Activated CD8-positive, alpha-beta T cell treated with anti-CD3 and anti-CD28 coated beads for 36 hours (primary cell): ENCODE data around the gene THRB. TPM values are rescaled to one million over a fixed set of nuclear protein-coding genes. Genes with fewer than 3 reads are reported as not detected.

Experiments used
- ATAC-seq: fragments of 200-7000 bp; cut with Tn5 transposase; one replicate; pipeline ENCODE4 v1.10.0; 2021; ENCODE audit warnings: mild to moderate bottlenecking, moderate library complexity
- CTCF ChIA-PET: fragments of 350-600 bp; sonication (Branson Sonifier 250); formaldehyde crosslinking; loops from one replicate; lab custom pipeline; 2021; ENCODE audit warnings: antibody characterized with exemption; lab: Charles Lee
- POLR2A ChIA-PET: fragments of 350-600 bp; sonication (Branson Sonifier 250); formaldehyde crosslinking; loops from one replicate; lab custom pipeline; 2021; ENCODE audit warnings: antibody characterized with exemption; lab: Charles Lee
- DNase-seq: peaks from one replicate; pipeline ENCODE4 v3.0.0-alpha.2; 2020
- H3K27ac Mint-ChIP-seq: one replicate; pipeline ENCODE4 v1.8.0; 2021; ENCODE audit warnings: mild to moderate bottlenecking, mixed read lengths
- H3K27me3 Mint-ChIP-seq: one replicate; pipeline ENCODE4 v1.8.0; 2021; ENCODE audit warnings: mixed read lengths
- H3K36me3 Mint-ChIP-seq: one replicate; pipeline ENCODE4 v1.8.0; 2021; ENCODE audit warnings: low read depth, mixed read lengths
- H3K4me1 Mint-ChIP-seq: one replicate; pipeline ENCODE4 v1.8.0; 2021; ENCODE audit warnings: low read depth, mixed read lengths
- H3K4me3 Mint-ChIP-seq: one replicate; pipeline ENCODE4 v1.8.0; 2021; ENCODE audit warnings: mild to moderate bottlenecking, moderate library complexity, mixed read lengths
- H3K9me3 Mint-ChIP-seq: one replicate; pipeline ENCODE4 v1.8.0; 2021; ENCODE audit warnings: mixed read lengths
- CTCF ChIP-seq: fragments of 200-600 bp; IDR thresholded peaks from one replicate; pipeline ENCODE4 v1.8.0; 2022; ENCODE audit warnings: antibody characterized with exemption, mild to moderate bottlenecking
- intact Hi-C: fragments of 100-400 bp; cut with micrococcal nuclease; formaldehyde crosslinking; loops from one replicate; pipeline ENCODE4 v1.10.0; 2022
- total RNA-seq, 2 experiments: library from RNA; stranded (reverse); gene quantifications; one replicate each; pipeline ENCODE4 v1.2.3, GENCODE V29; 2021

Gene THRB
- total RNA-seq, 2 experiments from 2014 or later = not detected

- H3K4me1 Mint-ChIP-seq = no peaks in the 10 kb centered on the region
- no peak for ATAC-seq
- CTCF ChIA-PET = no interaction called here
- no peaks in the 10 kb centered on the region for H3K36me3 Mint-ChIP-seq
- intact Hi-C loops = no loop called here
- POLR2A ChIA-PET = no interaction called here
- no peak overlapping the region for H3K27ac Mint-ChIP-seq
- H3K4me3 Mint-ChIP-seq = no peak overlapping the region
- TF ChIP-seq CTCF = no peak
- DNase-seq = no peak
- no peaks in the 10 kb centered on the region for H3K9me3 Mint-ChIP-seq
- no peaks in the 10 kb centered on the region for H3K27me3 Mint-ChIP-seq
These were observed 40.3 kb downstream of the THRB start for GRCh38 chr3:24454393-24454792.

- no peaks in the 10 kb centered on the region for H3K9me3 Mint-ChIP-seq
- no peak for ATAC-seq
- ChIA-PET CTCF (no interaction called here), POLR2A (no interaction called here)
- no peaks in the 10 kb centered on the region for H3K4me1 Mint-ChIP-seq
- DNase-seq = no peak
- H3K27ac Mint-ChIP-seq = no peak overlapping the region
- intact Hi-C loops = no loop called here
- H3K27me3 Mint-ChIP-seq = no peaks in the 10 kb centered on the region
- no peak for TF ChIP-seq CTCF
- H3K4me3 Mint-ChIP-seq = no peak overlapping the region
- H3K36me3 Mint-ChIP-seq = no peaks in the 10 kb centered on the region
These were observed 43.1 kb downstream of the THRB start for GRCh38 chr3:24451461-24452099.

- H3K9me3 Mint-ChIP-seq = no peaks in the 10 kb centered on the region
- no peak for TF ChIP-seq CTCF
- intact Hi-C loops = no loop called here
- no peaks in the 10 kb centered on the region for H3K4me1 Mint-ChIP-seq
- no peaks in the 10 kb centered on the region for H3K27me3 Mint-ChIP-seq
- H3K27ac Mint-ChIP-seq = no peak overlapping the region
- ChIA-PET POLR2A (no interaction called here), CTCF (interaction anchor here (0.7 kb wide), 1 partner anchor 63 kb away, joined by 3 read pairs; no protein-coding TSS in a partner anchor)
- DNase-seq (no peak), ATAC-seq (no peak)
- no peaks in the 10 kb centered on the region for H3K36me3 Mint-ChIP-seq
- no peak overlapping the region for H3K4me3 Mint-ChIP-seq
These were observed 44.3 kb downstream of the THRB start for GRCh38 chr3:24450160-24450907.

- no peak for DNase-seq
- H3K36me3 Mint-ChIP-seq = no peaks in the 10 kb centered on the region
- intact Hi-C loops = no loop called here
- H3K27ac Mint-ChIP-seq = no peak overlapping the region
- CTCF ChIA-PET = no interaction called here
- no peaks in the 10 kb centered on the region for H3K27me3 Mint-ChIP-seq
- TF ChIP-seq CTCF = no peak
- POLR2A ChIA-PET = no interaction called here
- ATAC-seq = no peak
- H3K9me3 Mint-ChIP-seq = no peaks in the 10 kb centered on the region
- H3K4me3 Mint-ChIP-seq = no peak overlapping the region
- H3K4me1 Mint-ChIP-seq = no peaks in the 10 kb centered on the region
These were observed 46.8 kb downstream of the THRB start for GRCh38 chr3:24447836-24448235.

GRCh38 chr3:24446032-24446431 lies 48.6 kb downstream of the THRB start:
- Mint-ChIP-seq H3K36me3 (no peaks in the 10 kb centered on the region), H3K4me1 (no peaks in the 10 kb centered on the region), H3K27ac (no peak overlapping the region), H3K9me3 (no peaks in the 10 kb centered on the region), H3K4me3 (no peak overlapping the region), H3K27me3 (no peaks in the 10 kb centered on the region)
- ATAC-seq (no peak), DNase-seq (no peak)
- TF ChIP-seq CTCF = no peak
- ChIA-PET CTCF (no interaction called here), POLR2A (no interaction called here)
- intact Hi-C loops = no loop called here
